ENCODE data around the gene MBOAT1.

The MBOAT1 gene

DNA sequence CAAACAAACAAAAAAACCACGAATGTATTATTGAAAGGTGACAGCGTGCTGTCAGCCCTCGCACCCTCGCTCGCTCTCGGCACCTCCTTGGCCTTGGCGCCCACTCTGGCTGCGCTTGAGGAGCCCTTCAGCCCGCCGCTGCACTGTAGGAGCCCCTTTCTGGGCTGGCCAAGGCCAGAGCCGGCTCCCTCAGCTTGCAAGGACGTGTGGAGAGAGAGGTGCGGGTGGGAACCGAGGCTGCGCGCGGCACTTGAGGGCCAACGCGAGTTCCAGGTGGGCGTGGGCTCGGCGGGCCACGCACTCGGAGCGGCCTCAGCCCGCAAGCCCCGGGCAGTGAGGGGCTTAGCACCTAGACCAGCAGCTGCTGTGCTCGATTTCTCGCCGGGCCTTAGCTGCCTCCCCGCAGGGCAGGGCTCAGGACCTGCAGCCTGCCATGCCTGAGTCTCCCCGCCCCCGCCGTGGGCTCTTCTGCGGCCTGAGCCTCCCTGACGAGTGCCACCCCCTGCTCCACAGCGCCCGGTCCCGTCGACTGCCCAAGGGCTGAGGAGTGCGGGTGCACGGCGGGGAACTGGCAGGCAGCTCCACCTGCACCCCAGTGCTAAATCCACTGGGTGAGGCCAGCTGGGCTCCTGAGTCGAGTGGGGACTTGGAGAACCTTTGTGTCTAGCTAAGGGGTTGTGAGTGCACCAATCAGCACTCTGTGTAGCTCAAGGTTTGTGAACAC is 20.9 kb upstream of the MBOAT1 start:
- no peak for DNase-seq (ENCODE audit: low read depth in 3 of 3)

- DNase-seq (ENCODE audit: low read depth in 3 of 3): no peak
Measured at GRCh38 chr6:20232188-20232587, 19.9 kb upstream of the MBOAT1 start.

GRCh38 chr6:20230401-20231119 is 18.3 kb upstream of the MBOAT1 start:
- no peak for DNase-seq (ENCODE audit: low read depth in 3 of 3)

DNA sequence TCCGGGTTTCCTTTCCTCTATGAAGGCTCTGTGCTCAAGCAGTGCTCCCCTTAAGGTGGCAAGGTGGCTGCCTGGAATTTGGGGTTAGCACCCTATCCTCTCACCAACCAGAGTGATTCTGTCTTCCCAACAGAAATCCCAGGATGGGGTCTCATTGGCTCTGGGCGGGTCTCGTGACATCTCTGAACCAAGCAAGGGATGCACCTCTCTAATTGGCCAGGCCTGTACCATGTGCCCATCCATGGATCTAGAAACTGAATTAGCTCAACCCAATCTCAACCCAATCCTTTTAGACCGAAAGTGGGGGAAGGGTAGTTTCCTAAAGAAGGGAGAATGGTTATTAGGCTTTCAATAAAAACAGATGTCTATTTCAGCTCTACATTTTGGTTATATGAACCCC is 17.6 kb upstream of the MBOAT1 start:
- no peak for DNase-seq (ENCODE audit: low read depth in 3 of 3)

DNA sequence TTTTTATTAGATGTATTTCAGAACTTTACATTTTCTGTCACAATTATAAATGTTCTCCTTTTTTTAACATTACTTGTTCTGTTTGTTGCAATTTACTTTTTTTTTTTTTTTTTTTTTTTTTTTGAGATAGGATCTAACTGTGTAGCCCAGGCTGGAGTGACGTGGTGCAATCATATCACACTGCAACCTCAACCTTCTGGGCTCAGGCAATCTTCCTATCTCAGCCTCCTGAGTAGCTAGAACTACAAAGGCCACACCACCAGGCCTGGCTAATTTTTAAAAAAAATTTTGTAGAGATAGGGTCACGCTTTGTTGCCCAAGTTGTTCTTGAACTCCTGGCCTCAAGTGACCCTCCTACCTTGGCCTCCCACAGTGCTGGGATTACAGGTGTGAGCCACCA is 15.1 kb upstream of the MBOAT1 start:
- DNase-seq (ENCODE audit: low read depth in 3 of 3): no peak

DNA sequence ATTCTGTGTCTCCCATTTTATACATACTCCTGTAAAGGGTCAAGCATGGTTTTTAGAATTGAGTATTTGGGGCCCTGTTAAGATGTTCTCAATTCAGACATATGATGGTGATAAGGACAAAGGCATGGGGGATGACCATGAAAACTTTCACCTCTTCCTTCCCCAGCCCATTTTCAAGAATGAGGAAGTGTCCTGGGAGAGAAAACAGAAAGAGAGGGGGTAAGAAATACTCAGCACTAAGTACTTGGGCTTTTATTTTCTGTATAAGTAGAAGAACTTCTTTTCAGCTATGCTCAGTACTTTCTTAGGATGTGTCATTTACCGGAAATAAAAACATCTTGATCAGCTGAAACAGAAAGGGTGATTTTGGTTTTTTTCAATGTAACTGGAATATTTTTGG is 10.9 kb upstream of the MBOAT1 start:
- no peak for DNase-seq (ENCODE audit: low read depth in 3 of 3)

- no peak for DNase-seq (ENCODE audit: low read depth in 3 of 3)
Measured at GRCh38 chr6:20221421-20221820, 9.2 kb upstream of the MBOAT1 start.

GRCh38 chr6:20220359-20220758 is 8.1 kb upstream of the MBOAT1 start:
- DNase-seq (ENCODE audit: low read depth in 3 of 3): no peak

GRCh38 chr6:20217891-20218290 is 5.6 kb upstream of the MBOAT1 start:
- DNase-seq (ENCODE audit: low read depth in 3 of 3): no peak

DNA sequence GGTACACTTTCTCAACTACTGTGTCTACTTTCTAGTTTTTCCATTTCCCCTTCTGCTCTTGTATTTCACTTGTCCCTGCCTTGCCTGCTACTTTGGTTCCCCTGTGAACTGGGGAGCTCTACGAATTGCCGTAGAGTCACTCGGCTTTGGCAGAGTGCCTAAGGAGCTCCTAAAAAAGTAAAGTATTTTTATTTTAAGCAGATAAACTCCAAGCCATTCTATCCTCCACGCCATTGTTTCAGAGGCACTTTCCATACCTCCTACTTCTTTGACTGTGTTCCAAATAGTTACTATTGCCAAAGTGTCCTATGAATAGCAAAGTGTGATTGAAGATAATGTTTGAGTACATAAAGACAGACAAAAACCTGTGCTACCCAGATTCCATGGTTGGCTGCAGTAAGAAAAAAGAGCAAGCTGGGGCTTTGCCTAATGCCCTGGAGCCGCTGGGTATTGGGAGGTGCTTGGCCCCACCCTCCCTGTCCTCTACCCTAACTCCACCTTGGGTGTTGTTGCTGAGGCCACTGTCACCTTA is 5.1 kb upstream of the MBOAT1 start:
- DNase-seq (ENCODE audit: low read depth in 3 of 3): no peak

- DNase-seq (ENCODE audit: low read depth in 3 of 3): no peak
Measured at GRCh38 chr6:20215310-20215709, 3.0 kb upstream of the MBOAT1 start.

GRCh38 chr6:20213271-20213798 is 1.1 kb upstream of the MBOAT1 start:
- DNase-seq (ENCODE audit: low read depth in 3 of 3): no peak

GRCh38 chr6:20211941-20212391 is 303 bp downstream of the MBOAT1 start:
- no peak for DNase-seq (ENCODE audit: low read depth in 3 of 3)

DNA sequence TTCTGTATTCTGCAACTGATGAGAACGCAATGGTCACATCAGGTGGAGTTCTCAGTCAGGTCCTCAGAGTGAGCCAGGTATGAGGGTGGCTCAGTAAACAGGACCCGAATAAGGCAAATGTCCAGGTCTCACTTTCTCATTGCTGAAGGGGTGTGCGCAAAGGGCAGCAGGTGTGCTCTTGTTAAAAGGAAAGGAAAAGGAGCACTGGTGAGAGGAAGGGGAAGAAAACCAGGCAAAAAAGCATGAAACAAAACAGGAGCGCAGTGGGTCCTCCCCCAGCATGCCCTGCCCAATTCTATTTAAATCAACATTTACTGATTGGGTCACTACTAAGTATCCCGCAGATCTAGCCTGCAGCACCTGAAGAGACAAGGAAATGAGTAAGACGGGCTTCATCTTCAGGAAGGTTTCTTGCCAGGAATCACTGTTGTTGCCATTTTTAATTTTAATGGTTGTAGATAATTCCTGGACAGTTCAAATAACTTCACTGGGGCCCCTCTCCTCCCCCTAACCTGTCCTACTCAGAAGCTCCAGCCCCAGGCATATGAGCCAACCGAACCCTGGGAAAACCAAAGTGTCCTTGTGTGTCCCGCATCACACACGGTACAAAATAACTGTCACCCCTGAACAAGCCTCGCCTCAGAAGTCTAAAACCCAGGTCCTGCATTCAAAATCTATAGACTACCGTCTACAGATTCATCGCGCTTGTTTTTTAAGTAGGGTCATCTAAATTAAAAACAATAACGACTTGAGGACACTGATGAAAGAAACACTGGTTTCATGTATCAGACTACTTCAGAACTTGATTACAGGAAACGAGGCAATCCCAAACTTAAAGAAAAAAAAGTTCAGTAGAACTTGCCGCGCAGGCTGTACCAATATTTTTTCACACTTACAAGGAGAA is 980 bp downstream of the MBOAT1 start:
- no peak for DNase-seq (ENCODE audit: low read depth in 3 of 3)

DNA sequence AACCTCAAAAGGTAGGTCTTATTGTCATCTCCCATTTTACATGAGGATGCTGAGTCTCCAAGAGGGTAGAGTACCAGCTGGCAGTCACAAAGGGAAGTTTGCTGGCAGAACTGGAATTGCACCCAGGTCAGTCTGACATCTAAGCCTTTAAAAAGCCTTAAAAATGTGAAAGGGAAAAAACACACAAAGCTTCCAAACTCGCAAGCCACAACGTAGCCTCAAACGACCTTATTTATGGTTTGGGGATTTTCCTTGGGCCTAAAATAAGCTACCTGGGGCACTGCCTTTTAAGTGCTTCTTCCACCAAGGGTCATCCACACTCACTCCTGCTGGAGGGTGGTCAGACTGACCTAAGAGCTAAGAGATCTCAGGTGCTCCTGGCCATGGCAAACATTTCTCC is 2.1 kb downstream of the MBOAT1 start:
- no peak for DNase-seq (ENCODE audit: low read depth in 3 of 3)

GRCh38 chr6:20208687-20209378 is 3.4 kb downstream of the MBOAT1 start:
- DNase-seq (ENCODE audit: low read depth in 3 of 3): no peak

DNA sequence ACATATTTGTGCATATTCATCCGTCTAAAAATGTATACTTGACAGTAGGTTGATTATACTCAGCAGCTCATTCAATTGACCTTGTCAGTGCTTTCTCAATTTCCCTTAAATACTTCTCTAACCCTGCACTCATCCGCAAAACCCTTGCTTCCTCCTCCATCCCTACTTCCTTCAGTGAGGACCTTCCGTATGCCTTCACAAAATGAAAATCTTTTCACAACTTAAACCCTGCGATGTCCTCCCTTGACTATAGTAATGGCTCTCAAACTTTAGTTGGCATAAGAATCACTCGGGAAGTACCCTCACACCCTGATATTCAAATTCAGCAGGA is 5.2 kb downstream of the MBOAT1 start:
- no peak for DNase-seq (ENCODE audit: low read depth in 3 of 3)

- DNase-seq (ENCODE audit: low read depth in 3 of 3): no peak
Measured at GRCh38 chr6:20205722-20206161, 6.5 kb downstream of the MBOAT1 start.

- no peak for DNase-seq (ENCODE audit: low read depth in 3 of 3)
Measured at GRCh38 chr6:20204512-20204894, 7.8 kb downstream of the MBOAT1 start.

DNA sequence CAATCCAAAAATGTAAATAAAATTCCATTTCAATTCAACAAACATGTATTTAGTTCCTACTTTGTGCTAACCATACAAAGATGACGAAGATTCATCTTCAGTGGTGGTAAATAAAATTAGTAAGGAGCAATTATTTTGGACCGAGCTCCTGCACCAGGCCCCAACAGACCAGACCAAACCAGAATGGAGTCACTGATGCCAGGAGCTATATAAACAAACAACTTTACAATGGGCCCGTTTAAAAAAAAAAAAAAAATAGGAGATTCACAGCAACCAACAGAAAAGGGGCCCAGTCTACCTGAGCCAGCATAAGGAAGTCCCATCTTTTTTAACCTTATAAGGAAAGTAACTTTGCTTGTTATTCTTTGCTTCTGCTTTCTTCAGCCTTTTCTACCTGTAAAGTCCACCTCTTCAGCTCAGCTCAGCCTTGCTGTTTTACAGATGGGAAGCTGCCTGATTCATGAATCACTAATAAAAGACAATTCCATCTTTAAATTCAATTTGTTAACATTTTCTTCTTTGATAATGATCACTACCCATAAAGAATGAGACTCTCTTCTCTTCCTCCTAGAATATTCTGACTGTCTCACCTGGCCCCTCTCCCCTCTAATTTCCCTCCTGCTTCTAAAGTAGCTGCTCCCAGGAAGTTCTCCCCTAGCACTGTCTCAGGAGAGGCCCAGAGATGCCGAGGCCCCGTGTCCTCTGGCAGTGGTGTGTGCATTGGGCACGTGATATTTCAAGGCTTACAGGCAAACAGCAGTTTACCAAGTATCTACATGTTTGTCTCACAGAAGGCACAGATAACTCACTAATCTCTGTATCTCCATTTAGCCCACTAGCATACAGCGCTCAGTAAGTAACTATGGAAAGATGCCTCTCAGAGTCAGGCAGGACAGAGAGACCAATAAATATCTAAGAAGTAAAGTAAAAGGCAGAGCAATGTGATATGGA is 8.4 kb downstream of the MBOAT1 start:
- DNase-seq (ENCODE audit: low read depth in 3 of 3): no peak
